ENCODE measurements around the gene UGT1A7.

- no peak for TF ChIP-seq CTCF (IDR thresholded peaks at IDR 0.05; ENCODE audit: borderline replicate concordance, extremely low read depth, low read length, poor library complexity, severe bottlenecking)
- TF ChIP-seq EZH2 (IDR thresholded peaks at IDR 0.05; ENCODE audit: borderline replicate concordance, low read depth, low read length, severe bottlenecking) = no peak
Observed at GRCh38 chr2:233698740-233699139, 17.0 kb downstream of the UGT1A7 start.

Measured in DND-41 (cell line).